ENCODE results near the gene AHDC1.

The AHDC1 gene

GRCh38 chr1:27590917-27591508 lies 12.9 kb downstream of the AHDC1 start:
- no peak for TF ChIP-seq CTCF (IDR thresholded peaks at IDR 0.05; ENCODE audit: low read depth, low read length)
- no peak for DNase-seq (ENCODE audit: extremely low read depth, low read depth)

GRCh38 chr1:27589841-27590426 lies 14.0 kb downstream of the AHDC1 start:
- DNase-seq (ENCODE audit: extremely low read depth, low read depth): no peak
- no peak for TF ChIP-seq CTCF (IDR thresholded peaks at IDR 0.05; ENCODE audit: low read depth, low read length)

- DNase-seq (ENCODE audit: extremely low read depth, low read depth): no peak
- TF ChIP-seq CTCF (IDR thresholded peaks at IDR 0.05; ENCODE audit: low read depth, low read length): no peak
Observed at GRCh38 chr1:27589441-27589840, 14.5 kb downstream of the AHDC1 start.

GRCh38 chr1:27588256-27589232 lies 15.4 kb downstream of the AHDC1 start:
- no peak for DNase-seq (ENCODE audit: extremely low read depth, low read depth)
- no peak for TF ChIP-seq CTCF (IDR thresholded peaks at IDR 0.05; ENCODE audit: low read depth, low read length)

- TF ChIP-seq CTCF (IDR thresholded peaks at IDR 0.05; ENCODE audit: low read depth, low read length): no peak
- DNase-seq (ENCODE audit: extremely low read depth, low read depth): no peak
Observed at GRCh38 chr1:27585684-27586083, 18.3 kb downstream of the AHDC1 start.

GRCh38 chr1:27584453-27584852 lies 19.5 kb downstream of the AHDC1 start:
- no peak for TF ChIP-seq CTCF (IDR thresholded peaks at IDR 0.05; ENCODE audit: low read depth, low read length)
- DNase-seq (ENCODE audit: extremely low read depth, low read depth): no peak

- no peak for TF ChIP-seq CTCF (IDR thresholded peaks at IDR 0.05; ENCODE audit: low read depth, low read length)
- DNase-seq (ENCODE audit: extremely low read depth, low read depth): no peak
Observed at GRCh38 chr1:27583479-27583878, 20.5 kb downstream of the AHDC1 start.

Data from AG09319 (cell line).